ENCODE results near the gene BBS7. TPM values are rescaled to one million over a fixed set of nuclear protein-coding genes. Genes with fewer than 3 reads are reported as not detected.

Gene BBS7, protein sequence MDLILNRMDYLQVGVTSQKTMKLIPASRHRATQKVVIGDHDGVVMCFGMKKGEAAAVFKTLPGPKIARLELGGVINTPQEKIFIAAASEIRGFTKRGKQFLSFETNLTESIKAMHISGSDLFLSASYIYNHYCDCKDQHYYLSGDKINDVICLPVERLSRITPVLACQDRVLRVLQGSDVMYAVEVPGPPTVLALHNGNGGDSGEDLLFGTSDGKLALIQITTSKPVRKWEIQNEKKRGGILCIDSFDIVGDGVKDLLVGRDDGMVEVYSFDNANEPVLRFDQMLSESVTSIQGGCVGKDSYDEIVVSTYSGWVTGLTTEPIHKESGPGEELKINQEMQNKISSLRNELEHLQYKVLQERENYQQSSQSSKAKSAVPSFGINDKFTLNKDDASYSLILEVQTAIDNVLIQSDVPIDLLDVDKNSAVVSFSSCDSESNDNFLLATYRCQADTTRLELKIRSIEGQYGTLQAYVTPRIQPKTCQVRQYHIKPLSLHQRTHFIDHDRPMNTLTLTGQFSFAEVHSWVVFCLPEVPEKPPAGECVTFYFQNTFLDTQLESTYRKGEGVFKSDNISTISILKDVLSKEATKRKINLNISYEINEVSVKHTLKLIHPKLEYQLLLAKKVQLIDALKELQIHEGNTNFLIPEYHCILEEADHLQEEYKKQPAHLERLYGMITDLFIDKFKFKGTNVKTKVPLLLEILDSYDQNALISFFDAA
- 23.2 and 29.4 TPM in 2 replicates for total RNA-seq

DNA sequence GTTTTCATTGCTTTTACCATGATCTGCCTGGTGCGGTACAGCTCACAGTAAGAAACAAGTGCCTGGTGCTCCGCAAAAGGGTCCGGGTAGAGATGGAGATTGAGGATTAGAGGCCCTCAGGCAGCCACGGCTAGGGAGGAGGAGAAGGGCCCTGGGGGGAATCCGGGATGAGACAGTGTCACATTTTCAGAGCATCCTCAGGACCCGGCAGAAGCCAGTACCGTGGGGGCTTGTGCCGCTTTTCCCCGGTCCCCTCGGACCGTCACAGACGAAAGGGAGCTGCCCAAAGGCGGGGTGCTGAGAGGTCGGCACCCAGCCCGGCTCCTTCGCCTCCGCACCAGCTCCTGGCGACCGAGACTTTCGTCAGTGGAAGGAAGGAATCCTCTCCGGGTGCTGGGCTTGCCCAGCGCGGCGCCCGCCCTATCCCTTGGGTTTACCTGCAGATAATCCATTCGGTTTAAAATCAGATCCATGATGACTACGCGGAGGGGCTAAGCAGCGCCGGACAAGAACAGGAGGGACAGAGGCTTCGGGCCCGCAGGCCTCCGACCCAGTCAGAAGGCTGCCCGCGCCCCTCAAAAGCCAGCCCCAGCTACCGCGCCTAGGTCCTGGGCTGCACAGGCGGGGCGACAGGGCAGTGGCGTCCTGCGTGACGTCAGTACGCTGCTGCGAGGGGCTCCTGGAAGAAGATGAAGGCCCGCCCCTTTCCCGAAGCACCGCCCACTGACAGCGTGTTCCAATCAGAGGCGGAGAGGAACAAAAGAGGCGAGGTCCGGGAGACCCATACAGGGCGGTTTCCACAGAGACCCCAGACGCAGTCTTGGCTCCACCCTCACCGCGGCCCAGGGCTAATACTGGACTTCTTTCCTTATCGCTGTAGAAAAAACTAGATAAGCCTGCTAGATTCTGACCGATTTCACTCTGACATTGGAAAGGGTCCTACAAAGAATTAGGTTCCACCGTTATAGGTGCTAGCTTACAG is at the start of gene BBS7:
BBS7 (minus strand) TSS at position 634 of the 982 bp plus-strand sequence; CDS start at position 473, 161 bp downstream.
- TF ChIP-seq, protein P1, sequence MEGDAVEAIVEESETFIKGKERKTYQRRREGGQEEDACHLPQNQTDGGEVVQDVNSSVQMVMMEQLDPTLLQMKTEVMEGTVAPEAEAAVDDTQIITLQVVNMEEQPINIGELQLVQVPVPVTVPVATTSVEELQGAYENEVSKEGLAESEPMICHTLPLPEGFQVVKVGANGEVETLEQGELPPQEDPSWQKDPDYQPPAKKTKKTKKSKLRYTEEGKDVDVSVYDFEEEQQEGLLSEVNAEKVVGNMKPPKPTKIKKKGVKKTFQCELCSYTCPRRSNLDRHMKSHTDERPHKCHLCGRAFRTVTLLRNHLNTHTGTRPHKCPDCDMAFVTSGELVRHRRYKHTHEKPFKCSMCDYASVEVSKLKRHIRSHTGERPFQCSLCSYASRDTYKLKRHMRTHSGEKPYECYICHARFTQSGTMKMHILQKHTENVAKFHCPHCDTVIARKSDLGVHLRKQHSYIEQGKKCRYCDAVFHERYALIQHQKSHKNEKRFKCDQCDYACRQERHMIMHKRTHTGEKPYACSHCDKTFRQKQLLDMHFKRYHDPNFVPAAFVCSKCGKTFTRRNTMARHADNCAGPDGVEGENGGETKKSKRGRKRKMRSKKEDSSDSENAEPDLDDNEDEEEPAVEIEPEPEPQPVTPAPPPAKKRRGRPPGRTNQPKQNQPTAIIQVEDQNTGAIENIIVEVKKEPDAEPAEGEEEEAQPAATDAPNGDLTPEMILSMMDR (IDR thresholded peaks at IDR 0.05; ENCODE audit: insufficient read depth, low read depth, low read length), result no peak
- peak; percentile 97 for DNase-seq (ENCODE audit: low read depth)
- peak within 1 kb of the TSS; percentile 82 for H3K4me3 ChIP-seq (ENCODE audit: low read depth, low read length)

DNA sequence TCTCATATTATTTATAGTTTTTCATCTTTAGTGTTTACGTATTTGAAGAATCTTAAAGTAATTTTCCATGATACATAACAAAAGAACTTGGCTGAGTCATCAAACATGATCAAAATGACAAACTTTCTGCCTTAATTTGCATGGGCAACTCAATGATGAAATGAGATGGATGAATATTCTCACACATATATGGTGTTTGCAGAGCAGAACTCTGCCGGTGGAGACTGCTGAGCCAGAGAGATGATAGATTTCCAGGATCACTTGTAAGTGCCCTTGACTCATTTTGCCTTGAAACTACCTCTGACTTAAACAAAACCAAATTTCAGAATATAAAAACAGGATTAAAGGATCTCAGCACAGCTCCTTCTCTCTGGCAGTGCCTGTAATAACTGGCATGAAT is 43.4 kb upstream of the BBS7 start:
- TF ChIP-seq, protein P1 (IDR thresholded peaks at IDR 0.05; ENCODE audit: insufficient read depth, low read depth, low read length), result no peak
- DNase-seq (ENCODE audit: low read depth), result no peak

DNA sequence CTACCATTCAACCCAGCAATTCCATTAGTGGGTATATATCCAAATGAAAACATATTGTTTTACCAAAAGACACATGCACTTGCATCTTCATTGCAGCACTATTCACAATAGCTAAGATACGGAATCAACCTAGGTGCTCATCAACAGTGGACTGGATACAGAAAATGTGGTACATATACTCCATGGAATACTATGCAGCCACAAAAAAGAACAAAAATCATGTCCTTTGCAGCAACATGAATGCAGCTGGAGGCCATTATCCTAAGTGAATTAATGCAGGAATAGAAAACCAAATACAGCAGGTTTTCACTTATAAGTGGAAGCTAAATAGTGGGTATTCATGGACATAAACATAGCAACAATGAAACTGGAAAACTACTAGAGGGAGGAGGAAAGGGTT is 38.1 kb upstream of the BBS7 start:
- TF ChIP-seq, protein P1 (IDR thresholded peaks at IDR 0.05; ENCODE audit: insufficient read depth, low read depth, low read length), result no peak
- no peak overlapping the region for H3K4me3 ChIP-seq (ENCODE audit: low read depth, low read length)
- no peak for DNase-seq (ENCODE audit: low read depth)

More for the DNA sequence above, 43.4 kb upstream of the BBS7 start:
- no peak overlapping the region for H3K4me3 ChIP-seq (ENCODE audit: low read depth, low read length)

DNA sequence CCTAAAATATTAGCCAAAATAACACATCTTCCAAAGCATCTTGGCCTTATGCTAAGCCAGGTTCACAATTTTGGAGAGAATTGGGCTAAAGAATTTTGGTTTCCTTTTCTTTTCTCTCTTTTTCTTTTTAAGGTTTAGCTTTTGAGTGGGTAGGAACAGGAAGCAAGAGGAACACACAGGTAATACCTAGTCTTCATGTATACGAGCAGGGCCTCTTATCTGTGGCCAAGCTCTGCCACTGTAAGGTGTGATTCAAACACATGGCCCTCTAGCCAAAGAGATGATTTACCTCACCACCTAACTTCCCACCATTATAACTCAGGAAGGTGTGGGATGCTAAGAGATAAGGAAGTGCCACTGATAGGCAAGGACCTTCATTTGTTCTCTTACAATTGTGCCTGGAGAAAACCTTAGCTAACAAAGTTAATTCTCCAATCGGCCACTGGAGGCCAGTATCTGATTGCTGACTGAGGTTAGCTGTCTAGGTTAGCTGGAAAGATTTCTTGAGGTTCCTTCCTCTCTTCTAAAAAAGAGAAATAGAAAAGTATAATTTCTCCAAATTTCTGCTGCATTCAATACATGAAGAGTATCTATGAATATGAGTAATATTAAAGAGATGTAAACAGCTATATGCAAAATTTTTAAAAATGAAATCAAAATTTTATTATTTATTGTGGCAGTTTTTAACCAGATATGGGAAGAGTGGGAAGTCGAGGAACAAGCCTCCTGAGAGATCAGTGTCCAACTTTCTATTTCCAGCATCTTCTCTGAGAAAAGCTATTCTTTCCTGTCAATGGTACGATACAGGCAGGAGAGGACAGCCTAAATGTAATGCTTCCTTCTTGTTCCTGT is 30.1 kb upstream of the BBS7 start:
- H3K4me3 ChIP-seq (ENCODE audit: low read depth, low read length), result no peak overlapping the region
- peak; percentile 70 for DNase-seq (ENCODE audit: low read depth)
- TF ChIP-seq, protein P1 (IDR thresholded peaks at IDR 0.05; ENCODE audit: insufficient read depth, low read depth, low read length), result peak; percentile 83

GRCh38 chr4:121898150-121898549 is 27.9 kb upstream of the BBS7 start:
- TF ChIP-seq, protein P1 (IDR thresholded peaks at IDR 0.05; ENCODE audit: insufficient read depth, low read depth, low read length), result no peak
- no peak overlapping the region for H3K4me3 ChIP-seq (ENCODE audit: low read depth, low read length)
- no peak for DNase-seq (ENCODE audit: low read depth)
